Ovary (tissue), 3 donors: Measurements from ENCODE around the gene CSK.

ENCODE experiments used
- CTCF ChIP-seq, 3 donors: fragments of 450-650 bp in 2 of 3; fragments of 200-600 bp in 1 of 3; IDR thresholded peaks; one replicate each; pipeline versions ENCODE4 v1.5.1 to v1.8.0; 2016 to 2022; ENCODE audit warnings: antibody characterized with exemption in 3 of 3, mild to moderate bottlenecking in 1 of 3
- POLR2A ChIP-seq: fragments of 450-650 bp; IDR thresholded peaks from one replicate; pipeline ENCODE4 v1.6.1; 2017; ENCODE audit warnings: antibody characterized with exemption, mild to moderate bottlenecking, moderate library complexity
- donor health status: DM: no; HTN: no; CAD: no.

GRCh38 chr15:74799856-74800558, 18.1 kb downstream of the CSK start:
- TF ChIP-seq CTCF (IDR thresholded peaks at IDR 0.05) = peak; percentile 60 to 68 (median 68)
- TF ChIP-seq POLR2A = no peak
